A549 (cell line): ENCODE results near the gene VPS26B.

Experiments used
- CEBPB ChIP-seq, 2 experiments: fragments of >200 bp in 1 of 2; sonication (Bioruptor Twin) in 1 of 2; formaldehyde crosslinking in 1 of 2; IDR thresholded peaks; 2 replicates each; pipeline ENCODE4 v1.6.1; 2012 to 2016
- CTCF ChIP-seq: fragments of >200 bp; sonication (Bioruptor Twin); formaldehyde crosslinking; IDR thresholded peaks from 3 replicates; pipeline ENCODE4 v1.5.1; 2016
- ESRRA ChIP-seq: fragments of 150-350 bp; IDR thresholded peaks from 2 replicates; pipeline ENCODE4 v1.6.1; 2014; ENCODE audit warnings: mild to moderate bottlenecking, low read length, borderline replicate concordance
- POLR2A ChIP-seq: IDR thresholded peaks from 2 replicates; pipeline ENCODE4 v1.6.1; 2012; ENCODE audit warnings: mild to moderate bottlenecking, low read length
- RAD21 ChIP-seq, 2 experiments: fragments of >200 bp in 1 of 2; sonication (Bioruptor Twin) in 1 of 2; formaldehyde crosslinking in 1 of 2; IDR thresholded peaks in 1 of 2; conservative IDR thresholded peaks in 1 of 2; 2 replicates in 1 of 2; 3 replicates in 1 of 2; pipeline ENCODE4 v1.6.1; 2012 to 2018; ENCODE audit warnings: inconsistent platforms in 1 of 2
- RCOR1 ChIP-seq: fragments of 150-350 bp; IDR thresholded peaks from 2 replicates; pipeline ENCODE4 v1.6.1; 2014; ENCODE audit warnings: antibody characterized with exemption, low read length, low read depth
- RNF2 ChIP-seq: fragments of 200-600 bp; sonication (generic); IDR thresholded peaks from 2 replicates; pipeline ENCODE4 v1.6.1; 2016; ENCODE audit warnings: low read depth, mild to moderate bottlenecking, antibody characterized with exemption, moderate library complexity, borderline replicate concordance
- SREBF2 ChIP-seq: fragments of 450-650 bp; IDR thresholded peaks from 2 replicates; pipeline ENCODE4 v1.6.1; 2014; ENCODE audit warnings: mild to moderate bottlenecking, moderate library complexity

DNA sequence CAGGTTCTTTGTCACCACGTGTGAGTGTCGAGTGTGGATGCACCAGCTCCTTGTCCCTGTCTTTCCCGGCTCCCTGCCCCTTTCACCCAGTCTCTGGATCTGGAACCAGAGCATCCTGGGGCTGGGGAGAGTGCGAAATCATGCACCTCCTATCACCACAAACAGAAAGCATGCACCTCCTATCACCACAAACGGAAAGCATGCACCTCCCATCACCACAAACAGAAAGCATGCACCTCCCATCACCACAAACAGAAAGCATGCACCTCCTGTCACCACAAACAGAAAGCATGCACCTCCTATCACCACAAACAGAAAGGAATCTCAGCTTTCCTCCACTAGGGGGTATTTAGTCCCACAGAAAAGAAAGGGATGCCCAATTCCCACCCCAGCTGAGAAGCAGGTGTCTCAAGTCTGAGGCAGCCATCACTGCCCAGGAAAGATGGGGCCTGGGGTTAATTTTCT, 45.8 kb downstream of the VPS26B start:
- TF ChIP-seq RCOR1, result no peak
- TF ChIP-seq CTCF, result no peak
- TF ChIP-seq POLR2A, result no peak
- TF ChIP-seq CEBPB (IDR thresholded peaks at IDR 0.05), result no peak
- TF ChIP-seq SREBF2, result no peak
- no peak for TF ChIP-seq ESRRA
- no peak for TF ChIP-seq RNF2
- no peak for TF ChIP-seq RAD21 (conservative IDR thresholded peaks at IDR 0.05 in 1 of 2, IDR thresholded peaks at IDR 0.05 in 1 of 2)
